HG02840 (cell line): Measurements from ENCODE around the gene ATP11A.
"Not testable (repeated sequence)": the region's sequence is repeated elsewhere in the genome, so short reads cannot be mapped to it uniquely, and the experiment has no call there.

Experiments used
- ATAC-seq: cut with Tn5 transposase; IDR thresholded peaks from one replicate; pipeline ENCODE4 v1.9.1; 2021; ENCODE audit warnings: mild to moderate bottlenecking, moderate library complexity, moderate number of reproducible peaks; ENCODE audit not compliant: unreplicated experiment, low FRiP score

ATP11A gene

GRCh38 chr13:112844879-112845278, 155.0 kb downstream of the ATP11A start:
- ATAC-seq = no peak

GRCh38 chr13:112845511-112846144, 155.8 kb downstream of the ATP11A start:
- ATAC-seq = no peak

GRCh38 chr13:112846411-112847115, 156.7 kb downstream of the ATP11A start:
- no peak for ATAC-seq

GRCh38 chr13:112849500-112849899, 159.7 kb downstream of the ATP11A start:
- ATAC-seq = no peak

- no peak for ATAC-seq
Measured at GRCh38 chr13:112850273-112850672, 160.4 kb downstream of the ATP11A start.

GRCh38 chr13:112851107-112852038, 161.5 kb downstream of the ATP11A start:
- no peak for ATAC-seq

- no peak for ATAC-seq
Measured at GRCh38 chr13:112852392-112852791, 162.6 kb downstream of the ATP11A start.

GRCh38 chr13:112852808-112853207, 163.0 kb downstream of the ATP11A start:
- ATAC-seq = no peak

GRCh38 chr13:112854321-112854720, 164.5 kb downstream of the ATP11A start:
- ATAC-seq = no peak

- ATAC-seq = no peak
Measured at GRCh38 chr13:112855859-112856258, 166.0 kb downstream of the ATP11A start.

- no peak for ATAC-seq
Measured at GRCh38 chr13:112857914-112858490, 168.2 kb downstream of the ATP11A start.

- ATAC-seq = no peak
Measured at GRCh38 chr13:112859128-112859816, 169.4 kb downstream of the ATP11A start.

GRCh38 chr13:112859817-112860190, 170.0 kb downstream of the ATP11A start:
- no peak for ATAC-seq

- ATAC-seq = no peak
Measured at GRCh38 chr13:112861876-112862615, 172.2 kb downstream of the ATP11A start.

GRCh38 chr13:112863356-112863755, 173.5 kb downstream of the ATP11A start:
- not testable (repeated sequence) for ATAC-seq

- ATAC-seq = not testable (repeated sequence)
Measured at GRCh38 chr13:112865478-112865877, 175.6 kb downstream of the ATP11A start.

GRCh38 chr13:112867301-112867711, 177.5 kb downstream of the ATP11A start:
- no peak for ATAC-seq

GRCh38 chr13:112868308-112868707, 178.5 kb downstream of the ATP11A start:
- no peak for ATAC-seq
